ENCODE results near the gene DKK3. TPM values are rescaled to one million over a fixed set of nuclear protein-coding genes. Genes with fewer than 3 reads are reported as not detected.
"Not testable (repeated sequence)": the region's sequence is repeated elsewhere in the genome, so short reads cannot be mapped to it uniquely, and the experiment has no call there.

DKK3 gene
- 129 TPM for total RNA-seq (ENCODE audit: insufficient read depth, low replicate concordance)

GRCh38 chr11:12007769-12008737 is at the start of gene DKK3:
Gene DKK3 (minus strand): TSS chr11:12008626. CDS start chr11:12008582, 44 bp downstream.
- DNase-seq (ENCODE audit: low spot score), result peak; percentile 34

- DNase-seq (ENCODE audit: low spot score), result no peak
Measured at GRCh38 chr11:12057299-12057980, 49.0 kb upstream of the DKK3 start.

- DNase-seq (ENCODE audit: low spot score), result no peak
Measured at GRCh38 chr11:12056119-12056518, 47.7 kb upstream of the DKK3 start.

GRCh38 chr11:12053606-12054361 is 45.4 kb upstream of the DKK3 start:
- DNase-seq (ENCODE audit: low spot score), result peak; percentile 34

GRCh38 chr11:12052676-12053605 is 44.5 kb upstream of the DKK3 start:
- DNase-seq (ENCODE audit: low spot score), result no peak

GRCh38 chr11:12051287-12051662 is 42.8 kb upstream of the DKK3 start:
- DNase-seq (ENCODE audit: low spot score), result no peak

- DNase-seq (ENCODE audit: low spot score), result peak; percentile 11
Measured at GRCh38 chr11:12050470-12051286, 42.3 kb upstream of the DKK3 start.

GRCh38 chr11:12048936-12049790 is 40.7 kb upstream of the DKK3 start:
- no peak for DNase-seq (ENCODE audit: low spot score)

GRCh38 chr11:12046636-12047236 is 38.3 kb upstream of the DKK3 start:
- DNase-seq (ENCODE audit: low spot score), result no peak

- DNase-seq (ENCODE audit: low spot score), result no peak
Measured at GRCh38 chr11:12045914-12046635, 37.6 kb upstream of the DKK3 start.

GRCh38 chr11:12044799-12045198 is 36.4 kb upstream of the DKK3 start:
- DNase-seq (ENCODE audit: low spot score), result no peak

GRCh38 chr11:12043959-12044791 is 35.7 kb upstream of the DKK3 start:
- DNase-seq (ENCODE audit: low spot score), result peak; percentile 81

- DNase-seq (ENCODE audit: low spot score), result no peak
Measured at GRCh38 chr11:12043221-12043620, 34.8 kb upstream of the DKK3 start.

GRCh38 chr11:12042215-12042676 is 33.8 kb upstream of the DKK3 start:
- peak; percentile 5 for DNase-seq (ENCODE audit: low spot score)

GRCh38 chr11:12040719-12041118 is 32.3 kb upstream of the DKK3 start:
- DNase-seq (ENCODE audit: low spot score), result not testable (repeated sequence)

GRCh38 chr11:12032968-12033367 is 24.5 kb upstream of the DKK3 start:
- DNase-seq (ENCODE audit: low spot score), result no peak
